K562 (cell line): ENCODE measurements around the gene BMP8B. TPM values are rescaled to one million over a fixed set of nuclear protein-coding genes. Genes with fewer than 3 reads are reported as not detected.

Experiments
- BHLHE40 ChIP-seq: IDR thresholded peaks from 2 replicates; pipeline ENCODE4 v1.6.1; 2011; ENCODE audit warnings: low read length, improper control_type of control experiment
- CXXC5 ChIP-seq: fragments of 250-450 bp; sonication (Bioruptor Pico); IDR thresholded peaks from 2 replicates; pipeline ENCODE4 v1.8.0; 2022; ENCODE audit warnings: inconsistent platforms, mild to moderate bottlenecking, moderate library complexity
- DDX20 ChIP-seq: fragments of 450-650 bp; IDR thresholded peaks from 2 replicates; pipeline ENCODE4 v1.6.1; 2016; ENCODE audit warnings: missing genetic modification characterization, low read depth, mild to moderate bottlenecking, missing compliant biosample characterization, moderate library complexity
- DMBX1 ChIP-seq: fragments of 250-450 bp; sonication (Bioruptor Pico); IDR thresholded peaks from 2 replicates; pipeline ENCODE4 v1.8.0; 2022; ENCODE audit warnings: inconsistent platforms, mild to moderate bottlenecking, moderate library complexity, borderline replicate concordance
- EHMT2 ChIP-seq: fragments of 450-650 bp; IDR thresholded peaks from 2 replicates; pipeline ENCODE4 v1.6.1; 2018; ENCODE audit warnings: antibody characterized with exemption
- FOXJ3 ChIP-seq: sonication (generic); formaldehyde crosslinking; IDR thresholded peaks from 2 replicates; pipeline ENCODE4 v1.4.0; 2020; ENCODE audit warnings: mild to moderate bottlenecking, missing genetic modification reagents
- GATAD2A ChIP-seq: fragments of 450-650 bp; IDR thresholded peaks from 2 replicates; pipeline ENCODE4 v1.6.1; 2017
- KLF16 ChIP-seq: IDR thresholded peaks from 2 replicates; pipeline ENCODE4 v1.6.1; 2016; ENCODE audit warnings: antibody characterized with exemption
- NCOR1 ChIP-seq: fragments of 450-650 bp; IDR thresholded peaks from 2 replicates; pipeline ENCODE4 v1.6.1; 2016; ENCODE audit warnings: mild to moderate bottlenecking, moderate library complexity
- NR4A1 ChIP-seq, 2 experiments: fragments of 250-450 bp in 1 of 2; fragments of 450-650 bp in 1 of 2; sonication (Bioruptor Pico) in 1 of 2; IDR thresholded peaks; 2 replicates each; pipeline versions ENCODE4 v1.4.0 to v1.6.1; 2016 to 2020; ENCODE audit warnings: mild to moderate bottlenecking in 2 of 2, missing compliant biosample characterization in 1 of 2, missing genetic modification characterization in 1 of 2, moderate library complexity in 1 of 2
- POLR2G ChIP-seq: fragments of 200-400 bp; formaldehyde crosslinking; IDR thresholded peaks from 2 replicates; pipeline ENCODE4 v1.6.1; 2017; ENCODE audit warnings: low read depth, mild to moderate bottlenecking, antibody characterized with exemption, low read length, moderate library complexity
- PTRF ChIP-seq: fragments of 450-650 bp; IDR thresholded peaks from 2 replicates; pipeline ENCODE4 v1.6.1; 2016; ENCODE audit warnings: mild to moderate bottlenecking, missing genetic modification characterization, missing compliant biosample characterization
- RHOXF2B ChIP-seq: fragments of 250-450 bp; sonication (Bioruptor Pico); conservative IDR thresholded peaks from 2 replicates; pipeline ENCODE4 v1.5.1; 2021
- TGIF2 ChIP-seq: sonication (generic); formaldehyde crosslinking; IDR thresholded peaks from 2 replicates; pipeline ENCODE4 v1.8.1; 2022; ENCODE audit warnings: mild to moderate bottlenecking, missing genetic modification reagents, moderate library complexity
- YBX1 ChIP-seq: fragments of 450-650 bp; IDR thresholded peaks from 2 replicates; pipeline ENCODE4 v1.7.1; 2016; ENCODE audit warnings: mild to moderate bottlenecking
- ZNF347 ChIP-seq: fragments of 450-650 bp; formaldehyde crosslinking; IDR thresholded peaks from 2 replicates; pipeline ENCODE4 v1.4.0; 2020; ENCODE audit warnings: low read depth, mild to moderate bottlenecking, moderate library complexity
- ZNF57 ChIP-seq: fragments of 450-650 bp; formaldehyde crosslinking; IDR thresholded peaks from 2 replicates; pipeline ENCODE4 v1.4.0; 2020; ENCODE audit warnings: mild to moderate bottlenecking, moderate library complexity
- ZNF79 ChIP-seq: fragments of 250-450 bp; sonication (Bioruptor Pico); IDR thresholded peaks from 2 replicates; pipeline ENCODE4 v1.4.0; 2020; ENCODE audit warnings: low read depth, mild to moderate bottlenecking, moderate library complexity
- polyA plus RNA-seq, 8 experiments: library from polyadenylated mRNA; depleted of rRNA in 4 of 8; stranded (reverse) in 5 of 8; unstranded in 3 of 8; fragments of >200 nt; fragmentation: Nextera tagmentation in 2 of 8; fragmentation: Illumina TruSeq in 1 of 8; extraction: Ambion mirVana in 2 of 8; extraction: Trizol in 1 of 8; gene quantifications; 2 replicates each; pipeline versions ENCODE4 v1.2.1 to v1.2.3, GENCODE V29; 2011 to 2014; ENCODE audit warnings: inconsistent platforms in 1 of 8, missing spikeins in 1 of 8
- total RNA-seq, 7 experiments: library from RNA; depleted of rRNA in 6 of 7; stranded (reverse); fragments of >200 nt in 6 of 7; fragmentation: Illumina TruSeq in 2 of 7; extraction: Trizol in 2 of 7; gene quantifications; 2 replicates each; pipeline versions ENCODE4 v1.2.1 to v1.2.3, GENCODE V29; 2011 to 2021; ENCODE audit warnings: low replicate concordance in 1 of 7
- TF ChIP-seq, protein P1 (sequence below): fragments of 450-650 bp; formaldehyde crosslinking; IDR thresholded peaks from 2 replicates; pipeline ENCODE4 v1.4.0; 2022; ENCODE audit warnings: mild to moderate bottlenecking, moderate library complexity
- TF ChIP-seq, protein P2 (sequence below): fragments of 450-650 bp; IDR thresholded peaks from 2 replicates; pipeline ENCODE4 v1.6.1; 2016; ENCODE audit warnings: low read depth, mild to moderate bottlenecking, moderate library complexity
- TF ChIP-seq, protein P3 (sequence below): fragments of 450-650 bp; IDR thresholded peaks from 2 replicates; pipeline ENCODE4 v1.6.1; 2016
- TF ChIP-seq, protein P4 (sequence below): fragments of 250-450 bp; sonication (Bioruptor Pico); IDR thresholded peaks from 2 replicates; pipeline ENCODE4 v1.8.0; 2022; ENCODE audit warnings: moderate library complexity, mild to moderate bottlenecking, inconsistent platforms
- TF ChIP-seq, protein P5 (sequence below): sonication (generic); formaldehyde crosslinking; IDR thresholded peaks from 2 replicates; pipeline ENCODE4 v1.8.1; 2022; ENCODE audit warnings: missing genetic modification reagents
- TF ChIP-seq, protein P6 (sequence below): fragments of 450-650 bp; IDR thresholded peaks from 2 replicates; pipeline ENCODE4 v1.6.1; 2016; ENCODE audit warnings: antibody characterized with exemption

BMP8B gene
- total and polyA plus RNA-seq, 9 of the 15 experiments (the other 6 are each of a cell fraction or from before 2014, with no cell fraction given): 0.03 to 0.33 (median 0.14) TPM

DNA sequence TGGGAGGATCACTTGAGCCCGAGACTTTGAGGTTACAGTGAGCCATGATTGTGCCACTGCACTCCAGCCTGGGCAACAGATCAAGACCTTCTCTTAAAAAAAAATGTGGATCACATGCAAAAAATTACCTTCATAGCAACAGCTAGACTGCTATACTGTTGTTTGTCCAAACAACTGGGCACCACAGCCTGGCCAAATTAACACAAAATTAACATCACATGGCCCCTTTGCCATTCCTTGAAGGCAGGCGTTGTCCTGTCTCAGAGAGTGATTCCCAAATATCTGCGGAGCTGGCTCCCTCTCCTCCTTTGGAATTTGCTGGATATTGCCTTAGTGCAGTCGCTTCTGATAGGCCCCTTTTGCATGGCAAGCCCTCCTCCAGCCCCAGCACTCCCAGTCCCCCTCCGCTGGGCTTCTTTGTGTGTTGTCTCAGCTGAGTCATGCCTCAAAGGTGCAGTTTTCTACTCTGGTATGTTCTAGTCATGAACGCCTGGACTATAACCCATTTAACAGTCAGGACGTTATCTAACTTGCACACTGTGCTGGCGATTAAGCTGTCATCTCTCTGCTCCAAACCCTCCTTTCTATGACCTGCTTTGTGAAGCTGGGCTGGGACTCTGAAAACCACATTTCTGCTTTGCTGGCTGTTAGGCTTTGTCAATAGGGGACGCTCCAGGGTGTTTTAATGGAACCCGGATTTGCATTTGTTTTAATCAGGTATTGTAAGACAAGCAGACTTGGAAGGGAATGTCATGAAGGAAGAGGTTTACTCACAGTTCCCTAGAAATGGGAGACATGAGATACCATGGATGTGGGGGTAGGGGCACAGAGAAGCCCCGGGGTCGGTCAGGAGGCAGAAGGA lies 77.3 kb downstream of the BMP8B start (continued):
- TF ChIP-seq, protein P1, sequence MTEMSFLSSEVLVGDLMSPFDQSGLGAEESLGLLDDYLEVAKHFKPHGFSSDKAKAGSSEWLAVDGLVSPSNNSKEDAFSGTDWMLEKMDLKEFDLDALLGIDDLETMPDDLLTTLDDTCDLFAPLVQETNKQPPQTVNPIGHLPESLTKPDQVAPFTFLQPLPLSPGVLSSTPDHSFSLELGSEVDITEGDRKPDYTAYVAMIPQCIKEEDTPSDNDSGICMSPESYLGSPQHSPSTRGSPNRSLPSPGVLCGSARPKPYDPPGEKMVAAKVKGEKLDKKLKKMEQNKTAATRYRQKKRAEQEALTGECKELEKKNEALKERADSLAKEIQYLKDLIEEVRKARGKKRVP: no peak; the same call in 1 of the 2 replicates
- TF ChIP-seq FOXJ3 (CRISPR knock-in tag): no peak
- no peak for TF ChIP-seq DDX20 (tag)
- TF ChIP-seq POLR2G: no peak
- TF ChIP-seq, protein P2, sequence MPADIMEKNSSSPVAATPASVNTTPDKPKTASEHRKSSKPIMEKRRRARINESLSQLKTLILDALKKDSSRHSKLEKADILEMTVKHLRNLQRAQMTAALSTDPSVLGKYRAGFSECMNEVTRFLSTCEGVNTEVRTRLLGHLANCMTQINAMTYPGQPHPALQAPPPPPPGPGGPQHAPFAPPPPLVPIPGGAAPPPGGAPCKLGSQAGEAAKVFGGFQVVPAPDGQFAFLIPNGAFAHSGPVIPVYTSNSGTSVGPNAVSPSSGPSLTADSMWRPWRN: peak; percentile 74
- TF ChIP-seq RHOXF2B (CRISPR knock-in tag): no peak
- TF ChIP-seq KLF16: peak; percentile 84
- TF ChIP-seq BHLHE40: peak; percentile 84
- TF ChIP-seq, protein P3, sequence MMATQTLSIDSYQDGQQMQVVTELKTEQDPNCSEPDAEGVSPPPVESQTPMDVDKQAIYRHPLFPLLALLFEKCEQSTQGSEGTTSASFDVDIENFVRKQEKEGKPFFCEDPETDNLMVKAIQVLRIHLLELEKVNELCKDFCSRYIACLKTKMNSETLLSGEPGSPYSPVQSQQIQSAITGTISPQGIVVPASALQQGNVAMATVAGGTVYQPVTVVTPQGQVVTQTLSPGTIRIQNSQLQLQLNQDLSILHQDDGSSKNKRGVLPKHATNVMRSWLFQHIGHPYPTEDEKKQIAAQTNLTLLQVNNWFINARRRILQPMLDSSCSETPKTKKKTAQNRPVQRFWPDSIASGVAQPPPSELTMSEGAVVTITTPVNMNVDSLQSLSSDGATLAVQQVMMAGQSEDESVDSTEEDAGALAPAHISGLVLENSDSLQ: peak; percentile 85
- no peak for TF ChIP-seq NR4A1 (CRISPR knock-in tag; IDR thresholded peaks at IDR 0.05)
- no peak for TF ChIP-seq NR4A1 (tag; IDR thresholded peaks at IDR 0.05)
- TF ChIP-seq NCOR1: peak; percentile 92
- TF ChIP-seq, protein P4, sequence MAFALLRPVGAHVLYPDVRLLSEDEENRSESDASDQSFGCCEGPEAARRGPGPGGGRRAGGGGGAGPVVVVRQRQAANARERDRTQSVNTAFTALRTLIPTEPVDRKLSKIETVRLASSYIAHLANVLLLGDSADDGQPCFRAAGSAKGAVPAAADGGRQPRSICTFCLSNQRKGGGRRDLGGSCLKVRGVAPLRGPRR (CRISPR knock-in tag): no peak
- peak; percentile 84; the same call in 1 of the 2 replicates for TF ChIP-seq EHMT2
- no peak for TF ChIP-seq PTRF
- peak; percentile 81 for TF ChIP-seq CXXC5
- no peak for TF ChIP-seq ZNF79 (CRISPR knock-in tag)
- peak; percentile 22; the same call in 1 of the 2 replicates for TF ChIP-seq GATAD2A
- TF ChIP-seq TGIF2: no peak
- TF ChIP-seq DMBX1 (CRISPR knock-in tag): peak; percentile 67; the same call in 1 of the 2 replicates
- TF ChIP-seq, protein P5, sequence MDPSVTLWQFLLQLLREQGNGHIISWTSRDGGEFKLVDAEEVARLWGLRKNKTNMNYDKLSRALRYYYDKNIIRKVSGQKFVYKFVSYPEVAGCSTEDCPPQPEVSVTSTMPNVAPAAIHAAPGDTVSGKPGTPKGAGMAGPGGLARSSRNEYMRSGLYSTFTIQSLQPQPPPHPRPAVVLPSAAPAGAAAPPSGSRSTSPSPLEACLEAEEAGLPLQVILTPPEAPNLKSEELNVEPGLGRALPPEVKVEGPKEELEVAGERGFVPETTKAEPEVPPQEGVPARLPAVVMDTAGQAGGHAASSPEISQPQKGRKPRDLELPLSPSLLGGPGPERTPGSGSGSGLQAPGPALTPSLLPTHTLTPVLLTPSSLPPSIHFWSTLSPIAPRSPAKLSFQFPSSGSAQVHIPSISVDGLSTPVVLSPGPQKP: no peak
- no peak for TF ChIP-seq YBX1
- TF ChIP-seq, protein P6, sequence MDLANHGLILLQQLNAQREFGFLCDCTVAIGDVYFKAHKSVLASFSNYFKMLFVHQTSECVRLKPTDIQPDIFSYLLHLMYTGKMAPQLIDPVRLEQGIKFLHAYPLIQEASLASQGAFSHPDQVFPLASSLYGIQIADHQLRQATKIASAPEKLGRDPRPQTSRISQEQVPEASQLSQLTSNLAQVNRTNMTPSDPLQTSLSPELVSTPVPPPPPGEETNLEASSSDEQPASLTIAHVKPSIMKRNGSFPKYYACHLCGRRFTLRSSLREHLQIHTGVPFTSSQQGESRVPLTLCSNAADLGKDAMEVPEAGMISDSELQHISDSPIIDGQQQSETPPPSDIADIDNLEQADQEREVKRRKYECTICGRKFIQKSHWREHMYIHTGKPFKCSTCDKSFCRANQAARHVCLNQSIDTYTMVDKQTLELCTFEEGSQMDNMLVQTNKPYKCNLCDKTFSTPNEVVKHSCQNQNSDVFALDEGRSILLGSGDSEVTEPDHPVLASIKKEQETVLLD: peak; percentile 76; the same call in 1 of the 2 replicates
- TF ChIP-seq ZNF57 (CRISPR knock-in tag): no peak
- TF ChIP-seq ZNF347 (CRISPR knock-in tag): no peak
